SKM-1 treated with dmso at 0.1 percent for 144 hours (cell line): ENCODE data around the gene CNGB1.
"Not testable (repeated sequence)": the region's sequence is repeated elsewhere in the genome, so short reads cannot be mapped to it uniquely, and the experiment has no call there.

Experiments used
- DNase-seq: peaks from one replicate; lab custom pipeline; 2025; ENCODE audit not compliant: unreplicated experiment; lab: John Stamatoyannopoulos, UW

The CNGB1 gene

DNA sequence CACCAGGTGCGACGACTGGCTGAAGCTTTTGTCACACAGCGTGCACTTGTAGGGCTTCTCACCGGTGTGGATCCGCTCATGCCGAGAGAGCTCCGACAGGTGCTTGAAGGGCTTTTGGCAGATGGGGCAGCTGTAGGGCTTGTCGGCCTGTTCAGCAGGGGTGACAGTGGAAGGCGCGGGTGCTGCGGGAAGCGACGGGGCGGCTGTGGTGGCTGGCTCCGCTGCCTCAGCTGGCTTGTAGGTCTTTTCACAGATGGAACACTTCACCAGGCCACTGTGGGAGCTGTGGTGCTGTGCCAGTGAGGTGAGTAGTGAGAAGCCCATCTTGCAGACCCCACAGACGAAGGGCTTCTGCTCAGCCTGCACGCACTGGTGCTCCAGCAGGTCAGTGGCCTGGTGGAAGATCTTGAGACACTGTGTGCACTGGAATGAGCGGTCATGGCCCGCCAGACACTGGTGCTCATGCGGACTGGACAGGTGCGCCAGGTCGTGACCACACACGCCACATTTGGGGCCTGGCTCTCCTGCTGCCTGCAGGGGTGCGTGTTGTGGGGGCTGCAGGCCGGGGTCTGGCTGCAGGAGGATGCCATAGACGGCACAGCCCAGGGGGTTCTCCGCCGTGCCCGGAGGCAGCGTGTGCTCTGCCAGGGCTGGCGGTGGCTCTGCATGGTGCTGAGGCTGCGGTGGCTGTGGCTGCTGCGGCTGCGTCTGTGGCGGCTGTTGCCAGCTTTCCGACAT, 26.8 kb upstream of the CNGB1 start:
- no peak for DNase-seq

DNA sequence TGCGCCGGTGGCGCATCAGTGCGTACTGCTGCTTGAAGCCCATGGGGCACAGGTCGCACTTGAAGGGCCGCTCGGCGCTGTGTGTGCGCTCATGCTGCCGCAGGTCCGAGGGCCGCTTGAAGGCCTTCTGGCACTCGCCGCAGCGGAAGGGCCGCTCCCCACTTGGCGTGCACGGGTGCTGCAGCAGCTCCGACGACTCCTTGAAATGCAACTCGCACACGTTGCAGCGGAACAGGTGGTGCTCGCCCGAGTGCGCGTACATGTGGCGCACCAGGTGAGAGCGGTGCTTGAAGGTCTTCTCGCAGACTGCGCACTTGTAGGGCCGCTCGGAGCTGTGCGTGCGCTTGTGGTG, 26.2 kb upstream of the CNGB1 start:
- DNase-seq = no peak

DNA sequence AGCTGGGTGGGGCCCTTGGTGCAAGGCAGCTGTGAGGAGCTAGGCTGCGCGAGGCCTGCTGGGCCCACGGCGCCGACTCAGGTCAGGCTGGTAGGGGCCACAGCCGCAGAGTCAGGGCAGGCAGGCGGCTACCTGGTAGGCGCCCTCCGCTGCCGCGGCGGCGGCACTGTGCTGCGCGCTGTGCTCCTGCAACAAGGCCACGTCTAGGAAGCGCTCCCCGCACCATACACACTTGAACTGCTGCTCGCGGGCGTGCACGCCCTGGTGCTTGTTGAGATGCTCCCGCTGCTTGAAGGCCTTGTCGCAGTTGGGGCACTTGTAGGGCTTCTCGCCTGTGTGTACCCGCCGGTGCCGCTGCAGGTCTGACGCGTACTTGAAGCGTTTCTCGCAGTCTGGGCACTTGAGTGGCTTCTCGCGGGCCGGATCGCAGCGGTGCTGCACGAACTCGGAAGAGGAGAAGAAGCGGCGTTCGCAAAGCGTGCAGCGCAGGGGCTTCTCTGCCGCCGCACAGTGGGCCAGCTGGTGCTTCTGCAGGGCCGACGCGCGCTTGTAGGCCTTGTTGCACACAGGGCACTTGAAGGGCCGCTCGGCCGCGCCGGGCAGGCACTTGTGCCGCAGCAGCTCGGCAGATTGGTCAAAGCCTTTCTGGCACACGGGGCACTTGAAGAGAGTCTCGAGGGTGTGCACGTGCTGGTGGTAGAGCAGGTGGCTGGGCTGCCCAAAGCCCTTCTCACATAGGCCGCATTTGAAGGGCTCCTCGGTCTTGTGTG, 25.7 kb upstream of the CNGB1 start:
- no peak for DNase-seq

DNA sequence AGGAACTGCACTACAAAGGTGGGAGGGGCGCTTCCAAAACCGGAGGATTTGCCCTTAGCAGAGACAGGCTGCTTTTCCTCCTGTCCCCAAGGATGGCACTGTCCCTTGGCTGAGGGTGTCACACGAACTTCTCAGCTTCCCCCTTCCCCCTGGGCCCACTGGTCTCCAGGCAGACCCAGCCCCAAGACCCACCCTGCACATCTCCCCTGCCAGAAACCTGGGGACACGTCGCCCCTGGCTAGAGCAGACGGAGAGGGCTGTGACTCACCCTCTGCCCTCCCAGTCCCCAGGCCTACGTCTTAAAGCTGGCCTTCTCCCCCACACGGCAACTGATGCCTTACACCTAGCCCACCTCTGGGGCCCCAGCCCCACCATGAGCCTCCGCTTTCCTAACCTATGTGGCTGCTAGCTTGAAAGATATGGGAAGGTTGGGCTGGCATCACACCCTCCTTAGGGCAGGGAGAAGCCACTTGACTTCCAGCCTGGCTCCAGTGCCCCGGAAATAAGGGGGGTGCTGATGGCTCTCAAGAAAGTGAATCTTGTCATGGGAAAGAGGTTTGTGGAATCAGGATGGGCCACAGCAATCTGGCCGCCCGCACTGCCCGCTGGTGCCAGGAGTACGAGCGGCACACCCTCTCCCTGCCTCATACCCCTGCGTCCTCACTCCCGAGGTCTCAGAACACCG, 24.9 kb upstream of the CNGB1 start:
- DNase-seq = no peak

DNA sequence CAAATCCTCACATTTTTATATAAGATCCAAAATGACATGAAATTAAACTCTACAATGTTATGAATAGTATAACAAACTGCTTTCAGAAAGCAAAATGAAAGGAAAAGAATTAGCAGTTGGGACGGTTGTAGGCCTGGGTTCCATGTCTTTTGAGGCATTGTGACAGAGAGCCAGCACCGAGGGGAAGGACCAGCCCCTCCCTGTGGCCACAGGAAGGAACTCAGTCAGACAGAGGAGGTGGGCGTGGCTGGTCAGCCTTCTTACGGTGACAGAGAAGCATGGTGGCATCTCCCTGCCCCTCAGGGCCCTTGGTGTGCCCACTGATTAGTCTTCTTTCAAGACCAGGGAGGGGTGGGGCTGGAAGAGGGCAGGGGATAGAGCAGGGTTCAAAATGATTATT, 23.9 kb upstream of the CNGB1 start:
- peak; percentile 80 for DNase-seq

DNA sequence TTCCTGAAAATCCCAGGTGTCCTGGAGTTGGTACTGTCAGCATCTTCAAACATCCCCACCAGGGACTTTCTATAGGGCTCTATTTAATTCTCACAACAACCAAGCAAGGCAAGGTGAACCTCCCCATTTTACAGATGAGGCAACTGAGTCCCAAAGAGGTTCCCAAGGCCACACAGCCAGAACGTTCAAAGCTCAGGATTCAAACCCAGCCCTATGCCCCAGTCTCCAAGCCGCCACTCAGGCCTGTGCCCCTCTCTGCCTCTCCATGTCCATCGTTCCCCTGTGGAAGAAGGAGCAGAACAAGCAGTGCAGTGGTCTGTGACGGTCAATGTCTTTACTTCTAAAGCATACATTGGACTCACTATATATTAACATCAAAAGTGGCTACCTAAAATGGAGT, 23.4 kb upstream of the CNGB1 start:
- DNase-seq = no peak

DNA sequence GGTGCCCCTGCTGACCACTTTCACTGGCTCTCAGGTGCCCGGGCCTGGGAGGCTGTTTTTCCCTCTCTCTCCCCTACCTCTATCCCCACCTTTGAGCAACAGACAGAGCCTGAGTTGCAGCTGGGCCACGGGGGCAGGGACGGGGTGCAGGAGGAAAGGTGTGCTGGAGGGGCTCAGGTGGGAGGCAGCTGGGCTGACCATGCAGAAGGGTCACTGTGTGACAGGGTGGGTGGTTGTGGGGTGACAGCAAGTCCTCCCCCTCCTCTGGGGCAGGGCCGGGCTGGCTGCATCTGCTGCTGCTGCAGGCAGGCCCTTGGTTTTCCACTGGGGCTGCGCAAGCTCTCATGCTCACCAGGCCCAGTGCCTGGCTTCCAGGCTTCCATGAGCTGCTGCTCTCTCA, 23.0 kb upstream of the CNGB1 start:
- DNase-seq = no peak

DNA sequence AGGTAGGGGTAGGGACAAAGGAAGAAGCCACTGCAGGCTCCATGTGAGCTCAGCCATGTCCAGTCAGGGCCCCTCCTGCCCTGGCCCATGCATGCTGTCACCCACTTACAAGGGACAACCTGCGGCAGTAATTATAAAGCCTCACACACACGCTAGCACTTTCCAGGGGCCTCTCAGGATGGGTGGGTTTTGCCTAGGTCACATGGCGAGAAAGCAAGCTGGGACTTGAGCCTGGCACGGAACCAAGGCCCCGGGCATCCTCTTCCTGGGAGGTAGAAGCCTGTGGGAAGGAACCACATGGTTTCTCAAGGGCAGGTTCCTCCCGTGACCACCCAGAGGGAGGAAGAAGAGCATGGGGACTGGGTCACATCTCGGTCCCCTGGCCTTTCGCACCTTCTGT, 22.5 kb upstream of the CNGB1 start:
- DNase-seq = no peak

DNA sequence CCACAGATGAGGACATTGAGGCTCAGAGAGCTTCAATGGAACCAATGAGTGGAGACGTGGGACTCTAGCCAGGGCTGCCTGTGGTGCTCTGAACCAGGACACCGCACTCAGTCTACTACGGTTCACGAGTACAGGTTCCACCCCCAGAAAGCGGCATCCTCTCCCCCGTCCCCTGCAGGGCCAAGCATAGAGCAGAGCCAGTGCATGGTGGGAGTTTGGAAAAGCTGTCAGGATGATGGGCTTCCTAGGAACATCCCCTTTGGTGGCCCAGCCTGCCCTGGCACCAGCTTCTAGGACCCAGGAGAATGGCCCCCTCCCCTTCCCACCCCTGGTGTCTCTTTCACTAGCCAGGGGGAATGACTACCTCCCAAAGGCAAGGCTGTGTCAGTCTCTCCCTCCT, 21.2 kb upstream of the CNGB1 start:
- no peak for DNase-seq

DNA sequence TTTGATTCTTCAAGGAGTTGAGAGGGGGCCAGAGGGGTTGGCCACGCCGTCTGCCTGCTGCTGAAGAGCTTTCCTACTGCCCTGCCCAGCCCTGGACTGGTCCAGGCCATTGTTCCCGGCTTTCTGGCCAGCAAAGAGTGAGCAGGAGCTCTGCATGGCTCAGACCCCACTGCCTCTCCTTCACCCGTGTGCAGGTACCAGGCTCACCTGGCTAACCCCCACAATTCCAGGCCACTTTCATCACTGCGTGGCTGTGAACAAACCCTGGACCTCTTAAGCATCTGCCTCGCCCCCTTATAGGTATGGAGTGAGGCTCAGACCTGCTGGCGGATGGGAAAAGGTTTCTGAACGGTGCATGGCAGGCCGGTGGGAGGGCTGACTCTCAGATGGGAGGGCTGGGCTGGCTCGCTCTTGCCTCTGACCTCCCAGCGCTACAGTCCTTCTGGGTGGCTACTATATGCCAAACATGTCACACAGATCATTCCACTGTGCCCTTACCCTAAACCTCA, 20.7 kb upstream of the CNGB1 start:
- DNase-seq = no peak

DNA sequence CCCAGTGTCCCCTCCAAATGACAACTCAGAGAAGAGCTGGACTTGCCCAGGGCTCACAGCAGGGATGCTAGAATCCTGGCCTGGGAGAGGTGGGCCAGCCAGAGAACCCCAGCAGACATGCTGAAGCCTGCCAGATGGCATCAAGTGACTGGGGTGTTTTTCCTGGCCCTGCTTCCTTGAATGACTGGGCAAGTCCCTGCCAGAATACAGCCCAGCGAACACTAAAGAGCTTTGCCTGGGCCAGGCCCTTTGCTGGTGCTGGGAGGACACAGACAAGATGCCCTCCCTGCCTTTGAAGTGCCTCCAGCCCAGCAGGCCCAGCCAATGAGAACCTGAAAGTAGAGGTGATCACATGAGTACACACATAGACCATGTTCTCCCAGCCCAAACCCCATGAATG, 18.0 kb upstream of the CNGB1 start:
- no peak for DNase-seq

DNA sequence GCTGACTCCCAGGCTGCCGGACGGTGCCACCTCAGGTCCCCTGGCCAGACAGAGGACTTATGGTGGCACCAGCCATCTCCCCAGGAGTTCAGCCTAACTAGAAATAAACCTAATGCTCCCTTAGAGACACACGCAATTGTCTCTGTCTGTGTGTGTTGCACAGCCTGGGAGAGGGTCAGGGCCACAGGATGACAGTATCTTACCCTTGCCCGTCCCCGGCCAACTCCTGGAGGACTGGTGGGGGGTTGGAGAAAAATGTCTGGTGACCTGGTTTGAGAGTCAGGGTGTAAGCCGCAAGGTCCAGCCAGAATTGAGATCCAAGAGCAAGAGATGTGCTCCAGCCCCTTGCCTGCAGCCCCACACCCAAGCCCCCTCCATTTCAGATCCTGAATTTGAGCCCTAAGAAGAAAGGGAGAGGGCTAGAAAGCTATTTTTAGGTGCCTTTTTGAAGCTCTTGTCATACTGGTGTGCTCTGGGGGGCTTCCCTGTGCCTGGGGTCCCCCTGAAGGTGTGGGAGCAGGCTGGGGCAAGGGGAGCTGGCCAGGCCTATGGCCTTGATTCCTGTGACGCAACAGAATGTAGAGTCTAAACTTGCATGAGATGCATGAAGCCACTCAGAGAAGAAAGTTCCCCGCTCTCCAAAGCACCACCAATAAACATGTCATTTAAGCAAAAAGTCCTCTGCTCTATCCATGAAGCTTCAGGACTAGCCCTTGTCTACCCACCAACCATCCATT, 16.7 kb upstream of the CNGB1 start:
- DNase-seq = no peak

DNA sequence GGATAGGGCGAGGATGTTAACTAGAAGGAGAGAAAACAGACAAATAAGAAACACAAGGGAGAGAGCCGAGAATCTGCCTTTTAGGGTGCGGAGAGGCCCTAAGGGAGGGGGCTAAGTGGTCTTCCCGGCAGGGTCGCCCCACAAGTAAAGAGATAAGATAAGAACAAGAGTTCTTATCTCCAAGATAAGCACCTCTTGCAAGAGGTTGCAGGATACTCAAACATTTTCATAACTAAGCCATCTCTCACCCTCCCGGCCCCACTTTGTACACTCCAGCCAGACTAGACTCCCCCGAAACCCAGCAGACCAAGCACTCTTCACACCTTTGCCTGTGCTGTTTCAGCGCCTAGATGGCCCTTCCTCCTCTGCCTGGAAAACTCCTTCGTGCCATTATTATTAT, 15.3 kb upstream of the CNGB1 start:
- DNase-seq = no peak

DNA sequence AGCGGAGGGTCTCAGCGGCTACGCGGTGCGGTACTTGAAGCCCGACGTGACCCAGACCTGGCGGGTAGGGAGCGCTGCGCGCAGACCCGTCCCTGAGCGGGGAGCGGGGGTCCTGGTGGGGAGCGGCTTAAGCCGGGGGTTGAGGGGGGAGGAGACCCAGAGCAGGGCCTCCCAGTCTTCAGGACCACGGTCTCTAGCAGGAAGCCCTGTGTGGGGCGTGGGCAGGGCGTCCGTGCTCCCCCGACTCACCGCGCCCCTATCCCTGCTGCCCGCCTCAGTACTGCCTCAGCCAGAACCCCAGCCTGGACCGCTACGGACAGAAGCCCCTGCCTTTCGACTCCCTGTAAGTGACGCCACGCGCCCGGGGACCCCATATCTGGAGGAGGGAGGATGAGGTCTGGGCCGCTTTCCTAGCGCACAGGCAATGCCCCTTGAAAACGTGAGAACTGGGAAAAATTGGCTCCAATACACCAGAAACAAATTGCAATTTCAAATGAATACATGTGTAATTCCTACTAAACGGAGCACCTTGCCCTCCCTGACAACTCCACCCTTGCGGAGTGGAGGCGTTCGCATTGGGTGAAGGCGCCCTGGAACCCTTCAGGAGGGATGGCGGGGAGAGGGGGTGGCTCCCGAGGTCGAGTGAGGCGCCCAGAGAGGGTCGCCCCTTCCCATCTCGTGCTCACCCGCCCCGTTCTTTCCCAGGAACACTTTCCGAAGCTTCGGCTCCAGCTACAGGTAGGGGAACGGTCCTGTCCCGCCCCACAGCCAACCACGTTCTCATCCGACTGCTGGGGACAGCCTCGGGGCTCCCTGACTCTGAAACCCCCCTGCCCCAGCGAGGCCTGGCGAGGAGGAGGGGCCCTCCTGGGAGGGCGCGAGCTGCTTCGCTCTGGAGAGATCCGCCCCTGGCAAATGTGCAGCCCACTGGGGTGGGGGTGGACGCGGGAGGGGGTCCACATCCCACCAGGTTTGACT, 14.6 kb upstream of the CNGB1 start:
- no peak for DNase-seq

DNA sequence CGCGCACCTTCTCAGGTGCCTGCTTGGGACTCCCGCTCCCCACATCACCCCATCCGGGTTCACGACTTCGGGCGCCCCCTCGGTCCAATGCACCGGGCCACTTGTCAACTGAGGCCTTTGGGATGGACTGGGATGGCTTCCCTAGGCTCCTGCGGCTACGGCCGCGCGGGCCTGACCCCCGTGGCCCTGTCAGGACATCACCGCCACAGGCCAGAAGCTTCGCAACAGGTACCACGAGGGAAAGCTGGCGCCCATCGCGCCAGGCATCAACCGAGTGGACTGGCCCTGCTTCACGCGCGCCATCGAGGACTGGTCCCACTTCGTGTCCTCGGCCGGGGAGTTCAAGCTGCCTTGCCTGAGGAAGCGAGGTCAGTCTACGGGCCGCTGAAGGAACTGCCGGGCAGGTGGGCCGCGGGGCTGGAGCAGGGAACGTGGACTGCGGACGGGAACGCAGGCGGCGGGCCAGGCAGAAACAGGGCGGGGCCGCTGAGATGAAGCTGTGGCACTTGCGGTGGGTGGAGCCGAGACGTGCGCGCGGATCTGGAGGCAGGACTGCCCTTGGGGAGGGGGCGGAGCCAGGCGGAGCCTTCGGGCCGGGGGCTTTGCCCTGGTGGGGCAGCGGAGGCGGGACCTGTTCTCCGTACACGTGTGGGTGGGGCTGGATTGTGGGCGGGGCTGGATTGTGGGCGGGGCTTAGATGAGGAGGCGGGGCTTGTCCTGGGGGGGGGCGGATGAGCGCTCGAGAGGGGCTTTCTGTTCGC, 13.7 kb upstream of the CNGB1 start:
- DNase-seq = peak; percentile 64

DNA sequence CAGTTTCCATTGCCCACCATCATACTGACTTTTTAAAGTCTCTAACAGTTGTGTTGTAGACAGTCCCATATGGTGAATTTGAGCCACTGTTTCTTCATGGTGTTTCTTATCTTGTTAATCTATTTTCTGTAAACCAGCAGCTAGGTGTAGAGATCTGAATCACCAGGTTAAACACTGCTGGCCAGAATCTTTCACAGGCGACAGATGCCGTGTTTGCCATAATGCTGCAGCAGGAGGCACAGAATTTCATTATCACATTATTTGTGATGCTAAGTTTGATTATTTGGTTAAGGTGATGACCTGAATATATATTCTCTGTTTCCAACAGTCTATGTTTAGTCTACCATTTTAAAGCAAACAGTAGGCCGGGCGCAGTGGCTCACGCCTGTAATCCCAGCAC, 11.5 kb upstream of the CNGB1 start:
- DNase-seq = no peak

DNA sequence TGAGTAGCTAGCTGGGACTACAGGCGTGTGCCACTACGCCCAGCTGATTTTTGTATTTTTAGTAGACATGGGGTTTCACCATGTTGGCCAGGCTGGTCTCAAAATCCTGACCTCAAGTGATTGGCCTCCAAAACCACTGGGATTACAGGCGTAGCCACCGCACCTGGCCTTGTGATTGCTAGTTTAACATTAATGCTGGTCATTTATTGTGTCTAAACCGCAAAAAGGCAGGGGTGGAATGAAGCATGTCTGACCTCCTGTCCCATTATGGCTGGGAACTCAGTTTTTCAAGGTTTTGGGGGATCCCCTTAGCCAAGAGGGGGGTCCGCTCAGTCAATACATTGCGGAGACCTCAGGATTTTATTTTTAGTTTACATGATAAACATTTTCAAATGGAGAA, 10.7 kb upstream of the CNGB1 start:
- DNase-seq = no peak

DNA sequence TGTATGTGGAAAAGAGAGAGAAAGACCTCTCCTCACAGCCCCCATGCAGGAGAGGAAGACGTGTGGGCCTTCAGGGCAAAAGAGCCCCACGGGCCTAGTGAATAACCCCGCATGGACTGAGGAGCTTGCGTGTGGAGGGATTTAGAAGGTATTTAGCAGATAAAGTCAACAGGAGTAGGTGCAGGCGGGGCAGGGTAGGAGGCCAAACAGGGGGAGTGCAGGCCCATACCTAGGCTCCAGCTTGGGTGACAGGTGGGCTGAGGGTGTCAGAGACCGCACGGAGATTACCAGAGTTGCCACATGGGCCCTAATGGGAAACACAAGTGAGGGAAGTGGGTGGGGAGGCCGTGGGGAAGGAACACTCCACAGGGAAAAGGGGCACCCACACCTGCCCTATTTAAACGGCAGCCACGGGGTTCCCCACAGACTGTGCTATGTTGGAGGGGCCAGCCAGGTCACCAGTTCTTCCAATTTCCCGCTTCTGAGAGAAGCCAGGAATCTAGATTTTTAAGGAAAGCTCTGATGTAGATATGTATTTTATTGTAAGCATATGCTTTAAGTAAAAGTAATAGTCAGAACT, 8.2 kb upstream of the CNGB1 start:
- no peak for DNase-seq

DNA sequence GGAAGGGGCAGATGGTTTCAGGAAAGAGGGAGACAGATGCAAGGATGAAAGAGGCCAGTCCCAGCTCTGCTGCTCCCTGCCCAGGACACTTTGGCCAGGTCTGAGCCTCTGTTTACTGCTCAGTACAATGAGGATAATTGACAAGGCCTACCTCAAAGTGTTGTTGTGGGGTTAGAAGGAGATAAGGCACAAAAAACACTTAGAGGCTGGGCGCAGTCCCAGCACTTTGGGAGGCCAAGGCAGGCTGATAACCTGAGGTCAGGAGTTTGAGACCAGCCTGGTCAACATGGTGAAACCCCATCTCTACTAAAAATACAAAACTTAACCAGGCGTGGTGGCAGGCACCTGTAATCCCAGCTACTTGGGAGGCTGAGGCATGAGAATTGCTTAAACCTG, 7.1 kb upstream of the CNGB1 start:
- not testable (repeated sequence) for DNase-seq
